NCI-H446 treated with DMSO at 0.1 percent for 48 hours (cell line): ENCODE data around the gene M6PR.
"Not testable (repeated sequence)": the region's sequence is repeated elsewhere in the genome, so short reads cannot be mapped to it uniquely, and the experiment has no call there.

Experiments used
- DNase-seq: peaks from one replicate; lab custom pipeline; 2025; lab: John Stamatoyannopoulos, UW

Gene M6PR

GRCh38 chr12:8950702-8951478, 1.4 kb upstream of the M6PR start:
- no peak for DNase-seq

- no peak for DNase-seq
Measured at GRCh38 chr12:8950221-8950527, 729 bp upstream of the M6PR start.

- no peak for DNase-seq
Measured at GRCh38 chr12:8948701-8949341, 624 bp downstream of the M6PR start.

GRCh38 chr12:8947737-8948136, 1.7 kb downstream of the M6PR start:
- no peak for DNase-seq

GRCh38 chr12:8946733-8947132, 2.7 kb downstream of the M6PR start:
- no peak for DNase-seq

GRCh38 chr12:8943565-8944186, 5.8 kb downstream of the M6PR start:
- no peak for DNase-seq

GRCh38 chr12:8941691-8942478, 7.6 kb downstream of the M6PR start:
- DNase-seq, result no peak

- DNase-seq, result not testable (repeated sequence)
Measured at GRCh38 chr12:8937842-8938442, 11.5 kb downstream of the M6PR start.

GRCh38 chr12:8936735-8937134, 12.7 kb downstream of the M6PR start:
- no peak for DNase-seq

- DNase-seq, result not testable (repeated sequence)
Measured at GRCh38 chr12:8934080-8934479, 15.4 kb downstream of the M6PR start.

- not testable (repeated sequence) for DNase-seq
Measured at GRCh38 chr12:8932464-8932863, 17.0 kb downstream of the M6PR start.

- not testable (repeated sequence) for DNase-seq
Measured at GRCh38 chr12:8930655-8931323, 18.7 kb downstream of the M6PR start.

- DNase-seq, result no peak
Measured at GRCh38 chr12:8922544-8922943, 26.9 kb downstream of the M6PR start.

- DNase-seq, result not testable (repeated sequence)
Measured at GRCh38 chr12:8919643-8920042, 29.8 kb downstream of the M6PR start.

- DNase-seq, result no peak
Measured at GRCh38 chr12:8917751-8918150, 31.7 kb downstream of the M6PR start.

GRCh38 chr12:8917031-8917430, 32.4 kb downstream of the M6PR start:
- no peak for DNase-seq

- no peak for DNase-seq
Measured at GRCh38 chr12:8916154-8916553, 33.3 kb downstream of the M6PR start.

GRCh38 chr12:8914716-8915526, 34.5 kb downstream of the M6PR start:
- no peak for DNase-seq

GRCh38 chr12:8914033-8914715, 35.3 kb downstream of the M6PR start, which contains the start of gene PHC1:
PHC1 (plus strand) TSS chr12:8914509; CDS start chr12:8917678, 3,169 bp downstream.
- peak; percentile 53 for DNase-seq

GRCh38 chr12:8913702-8914032, 35.8 kb downstream of the M6PR start:
- DNase-seq, result no peak
